HepG2 (cell line): ENCODE results near the gene PLCB1.

Source experiments
- BRCA1 ChIP-seq: sonication (generic); formaldehyde crosslinking; IDR thresholded peaks from 2 replicates; pipeline ENCODE4 v1.4.0; 2020; ENCODE audit warnings: missing genetic modification reagents
- GABPA ChIP-seq, 2 experiments: IDR thresholded peaks; 2 replicates each; pipeline ENCODE4 v1.6.1; 2011 to 2016; ENCODE audit warnings: low read depth in 2 of 2, low read length in 1 of 2, missing biosample characterization in 1 of 2, missing genetic modification characterization in 1 of 2
- GABPB1 ChIP-seq: IDR thresholded peaks from 2 replicates; pipeline ENCODE4 v1.6.1; 2016; ENCODE audit warnings: mild to moderate bottlenecking, missing genetic modification reagents, moderate library complexity, missing compliant biosample characterization
- GFI1 ChIP-seq: sonication (generic); formaldehyde crosslinking; IDR thresholded peaks from 2 replicates; pipeline ENCODE4 v1.5.0; 2020; ENCODE audit warnings: missing genetic modification reagents, mild to moderate bottlenecking, borderline replicate concordance
- NFIC ChIP-seq: IDR thresholded peaks from 2 replicates; pipeline ENCODE4 v1.6.1; 2012; ENCODE audit warnings: mild to moderate bottlenecking, low read length, inconsistent platforms
- SP1 ChIP-seq, 2 experiments: fragments of 450-650 bp in 1 of 2; sonication (generic) in 1 of 2; formaldehyde crosslinking in 1 of 2; IDR thresholded peaks; 2 replicates each; pipeline versions ENCODE4 v1.4.0 to v1.6.1; 2016 to 2020; ENCODE audit warnings: missing genetic modification reagents in 1 of 2
- TOE1 ChIP-seq: sonication (generic); formaldehyde crosslinking; IDR thresholded peaks from 2 replicates; pipeline ENCODE4 v1.4.0; 2020; ENCODE audit warnings: mild to moderate bottlenecking, missing genetic modification reagents
- ZFP1 ChIP-seq: IDR thresholded peaks from 2 replicates; pipeline ENCODE4 v1.6.1; 2016
- ZNF619 ChIP-seq: sonication (generic); formaldehyde crosslinking; IDR thresholded peaks from 2 replicates; pipeline ENCODE4 v1.4.0; 2020; ENCODE audit warnings: mild to moderate bottlenecking, missing genetic modification reagents
- ZNF772 ChIP-seq: sonication (generic); formaldehyde crosslinking; IDR thresholded peaks from 2 replicates; pipeline ENCODE4 v1.5.0; 2020; ENCODE audit warnings: mild to moderate bottlenecking, missing genetic modification reagents
- ZSCAN25 ChIP-seq: sonication (generic); formaldehyde crosslinking; IDR thresholded peaks from 2 replicates; pipeline ENCODE4 v1.8.0; 2022; ENCODE audit warnings: mild to moderate bottlenecking, missing genetic modification reagents
- ZZZ3 ChIP-seq: sonication (generic); formaldehyde crosslinking; IDR thresholded peaks from 2 replicates; pipeline ENCODE4 v1.4.0; 2020; ENCODE audit warnings: missing genetic modification reagents, mild to moderate bottlenecking, borderline replicate concordance
- TF ChIP-seq, protein P1 (sequence below): sonication (generic); formaldehyde crosslinking; IDR thresholded peaks from 2 replicates; pipeline ENCODE4 v1.5.0; 2020; ENCODE audit warnings: mild to moderate bottlenecking, missing genetic modification reagents, moderate library complexity
- TF ChIP-seq, protein P2 (sequence below): sonication (generic); formaldehyde crosslinking; conservative IDR thresholded peaks from 2 replicates; pipeline ENCODE4 v1.4.0; 2020; ENCODE audit warnings: missing genetic modification reagents

- TF ChIP-seq ZFP1 (CRISPR knock-in tag) (no peak), ZNF619 (CRISPR knock-in tag) (no peak), ZSCAN25 (CRISPR knock-in tag) (no peak), TOE1 (CRISPR knock-in tag) (no peak), GFI1 (no peak), GABPA (IDR thresholded peaks at IDR 0.05; ENCODE audit: low read depth, low read length) (no peak), GABPA (CRISPR knock-in tag; IDR thresholded peaks at IDR 0.05; ENCODE audit: low read depth) (no peak), GABPB1 (CRISPR knock-in tag) (no peak), ZZZ3 (CRISPR knock-in tag) (no peak), BRCA1 (no peak), SP1 (IDR thresholded peaks at IDR 0.05) (no peak), SP1 (CRISPR knock-in tag; IDR thresholded peaks at IDR 0.05) (no peak), ZNF772 (CRISPR knock-in tag) (no peak), NFIC (no peak)
- TF ChIP-seq, protein P1, sequence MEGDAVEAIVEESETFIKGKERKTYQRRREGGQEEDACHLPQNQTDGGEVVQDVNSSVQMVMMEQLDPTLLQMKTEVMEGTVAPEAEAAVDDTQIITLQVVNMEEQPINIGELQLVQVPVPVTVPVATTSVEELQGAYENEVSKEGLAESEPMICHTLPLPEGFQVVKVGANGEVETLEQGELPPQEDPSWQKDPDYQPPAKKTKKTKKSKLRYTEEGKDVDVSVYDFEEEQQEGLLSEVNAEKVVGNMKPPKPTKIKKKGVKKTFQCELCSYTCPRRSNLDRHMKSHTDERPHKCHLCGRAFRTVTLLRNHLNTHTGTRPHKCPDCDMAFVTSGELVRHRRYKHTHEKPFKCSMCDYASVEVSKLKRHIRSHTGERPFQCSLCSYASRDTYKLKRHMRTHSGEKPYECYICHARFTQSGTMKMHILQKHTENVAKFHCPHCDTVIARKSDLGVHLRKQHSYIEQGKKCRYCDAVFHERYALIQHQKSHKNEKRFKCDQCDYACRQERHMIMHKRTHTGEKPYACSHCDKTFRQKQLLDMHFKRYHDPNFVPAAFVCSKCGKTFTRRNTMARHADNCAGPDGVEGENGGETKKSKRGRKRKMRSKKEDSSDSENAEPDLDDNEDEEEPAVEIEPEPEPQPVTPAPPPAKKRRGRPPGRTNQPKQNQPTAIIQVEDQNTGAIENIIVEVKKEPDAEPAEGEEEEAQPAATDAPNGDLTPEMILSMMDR (CRISPR knock-in tag), result no peak
- TF ChIP-seq, protein P2, sequence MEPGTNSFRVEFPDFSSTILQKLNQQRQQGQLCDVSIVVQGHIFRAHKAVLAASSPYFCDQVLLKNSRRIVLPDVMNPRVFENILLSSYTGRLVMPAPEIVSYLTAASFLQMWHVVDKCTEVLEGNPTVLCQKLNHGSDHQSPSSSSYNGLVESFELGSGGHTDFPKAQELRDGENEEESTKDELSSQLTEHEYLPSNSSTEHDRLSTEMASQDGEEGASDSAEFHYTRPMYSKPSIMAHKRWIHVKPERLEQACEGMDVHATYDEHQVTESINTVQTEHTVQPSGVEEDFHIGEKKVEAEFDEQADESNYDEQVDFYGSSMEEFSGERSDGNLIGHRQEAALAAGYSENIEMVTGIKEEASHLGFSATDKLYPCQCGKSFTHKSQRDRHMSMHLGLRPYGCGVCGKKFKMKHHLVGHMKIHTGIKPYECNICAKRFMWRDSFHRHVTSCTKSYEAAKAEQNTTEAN (CRISPR knock-in tag), result no peak
Observed at GRCh38 chr20:8357703-8358102, 225.6 kb downstream of the PLCB1 start.
